ENCODE results near the gene HLA-DPA1.

DNA sequence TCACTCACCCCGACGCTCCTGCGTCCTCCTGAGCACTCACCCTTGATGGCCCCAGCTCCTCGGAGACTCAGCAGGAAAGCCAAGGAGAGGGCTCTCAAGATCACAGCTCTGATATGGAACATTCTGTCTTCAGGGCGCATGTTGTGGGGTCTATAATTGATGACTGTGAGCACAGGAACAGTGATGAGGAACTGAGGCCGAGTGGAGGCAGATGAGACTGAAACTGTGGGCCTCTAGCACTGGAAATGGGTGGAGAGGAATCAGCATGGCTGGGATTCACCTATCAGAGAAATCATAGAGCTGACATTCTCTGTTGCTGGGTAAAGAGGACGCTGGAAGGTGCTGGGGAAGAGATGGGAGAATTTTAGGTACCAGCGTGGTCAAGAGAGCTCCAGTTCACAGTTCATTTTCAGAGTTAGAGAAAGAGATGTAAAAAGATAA, at the start of gene HLA-DPA1:
- TF ChIP-seq ZNF274 (IDR thresholded peaks at IDR 0.05; ENCODE audit: low read depth, low read length) (no peak), YY1 (IDR thresholded peaks at IDR 0.05; ENCODE audit: insufficient read depth, insufficient read length) (no peak)

Measured in NT2/D1 (cell line).